NB4 (cell line): ENCODE results near the gene INKA1.
A peak's percentile ranks its signal among the peaks of the same experiment; 100 is the strongest.

Source experiments
- DNase-seq: peaks from one replicate; pipeline ENCODE4 v3.0.0; 2010; ENCODE audit warnings: low read depth
- H3K4me3 ChIP-seq: one replicate; pipeline ENCODE4 v1.5.1; 2011; ENCODE audit warnings: mild to moderate bottlenecking, low read depth, low read length, moderate library complexity
- MYC ChIP-seq: IDR thresholded peaks from 2 replicates; pipeline ENCODE4 v1.6.1; 2011; ENCODE audit warnings: low read depth, low read length
- POLR2A ChIP-seq: IDR thresholded peaks from 2 replicates; pipeline ENCODE4 v1.6.1; 2011; ENCODE audit warnings: mild to moderate bottlenecking; ENCODE audit not compliant: insufficient read length; ENCODE audit errors: extremely low read depth
- TF ChIP-seq, protein P1 (sequence below): IDR thresholded peaks from one replicate; pipeline ENCODE4 v1.5.1; 2012; ENCODE audit warnings: low read depth, low read length
- TF ChIP-seq, protein P2 (sequence below): IDR thresholded peaks from 2 replicates; pipeline ENCODE4 v1.6.1; 2011; ENCODE audit warnings: low read depth, low read length

The INKA1 gene

DNA sequence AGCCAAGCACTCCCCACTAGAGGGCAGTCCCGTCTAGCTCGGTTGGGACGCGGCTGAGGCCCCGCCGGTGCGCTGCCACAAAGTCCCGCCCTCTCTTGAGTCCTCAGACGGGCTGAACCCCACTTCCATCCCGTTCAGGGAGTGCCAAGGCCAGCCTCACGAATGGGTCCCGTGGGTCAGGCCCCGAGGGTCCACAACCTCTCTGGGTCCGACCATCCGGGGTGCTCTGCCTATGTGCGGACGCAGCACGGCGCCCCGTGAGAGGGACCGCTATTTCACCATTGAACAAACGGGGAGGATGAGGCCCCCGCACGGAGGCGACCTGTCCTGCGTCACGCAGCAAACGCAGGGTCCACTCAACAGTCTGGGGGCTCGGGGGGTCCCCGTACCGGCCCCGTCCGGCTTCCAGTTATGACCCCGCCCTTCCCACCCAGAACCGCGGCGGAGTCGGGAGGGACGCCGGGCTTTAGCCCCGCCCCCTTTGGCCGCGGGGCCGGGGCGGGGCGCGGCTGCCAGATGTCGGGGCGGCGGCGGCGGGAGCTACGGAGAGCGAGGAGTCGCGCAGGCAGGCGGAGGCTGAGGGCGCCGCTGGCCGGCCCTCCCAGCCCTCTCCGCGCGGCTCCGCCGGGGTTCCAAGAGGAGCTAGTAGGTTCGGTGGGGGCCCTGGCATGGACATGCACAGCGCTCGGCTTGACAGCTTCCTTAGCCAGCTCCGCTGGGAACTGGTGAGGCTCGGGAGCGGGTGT is at the start of gene INKA1:
TSS of gene INKA1 (plus strand) at position 543 of the 746 bp plus-strand sequence. CDS start at position 675, 132 bp downstream.
- TF ChIP-seq MYC = peak; percentile 25; the same call in 1 of the 2 replicates
- peak; percentile 57 for TF ChIP-seq POLR2A
- TF ChIP-seq, protein P1, sequence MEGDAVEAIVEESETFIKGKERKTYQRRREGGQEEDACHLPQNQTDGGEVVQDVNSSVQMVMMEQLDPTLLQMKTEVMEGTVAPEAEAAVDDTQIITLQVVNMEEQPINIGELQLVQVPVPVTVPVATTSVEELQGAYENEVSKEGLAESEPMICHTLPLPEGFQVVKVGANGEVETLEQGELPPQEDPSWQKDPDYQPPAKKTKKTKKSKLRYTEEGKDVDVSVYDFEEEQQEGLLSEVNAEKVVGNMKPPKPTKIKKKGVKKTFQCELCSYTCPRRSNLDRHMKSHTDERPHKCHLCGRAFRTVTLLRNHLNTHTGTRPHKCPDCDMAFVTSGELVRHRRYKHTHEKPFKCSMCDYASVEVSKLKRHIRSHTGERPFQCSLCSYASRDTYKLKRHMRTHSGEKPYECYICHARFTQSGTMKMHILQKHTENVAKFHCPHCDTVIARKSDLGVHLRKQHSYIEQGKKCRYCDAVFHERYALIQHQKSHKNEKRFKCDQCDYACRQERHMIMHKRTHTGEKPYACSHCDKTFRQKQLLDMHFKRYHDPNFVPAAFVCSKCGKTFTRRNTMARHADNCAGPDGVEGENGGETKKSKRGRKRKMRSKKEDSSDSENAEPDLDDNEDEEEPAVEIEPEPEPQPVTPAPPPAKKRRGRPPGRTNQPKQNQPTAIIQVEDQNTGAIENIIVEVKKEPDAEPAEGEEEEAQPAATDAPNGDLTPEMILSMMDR = peak; percentile 74
- TF ChIP-seq, protein P2, sequence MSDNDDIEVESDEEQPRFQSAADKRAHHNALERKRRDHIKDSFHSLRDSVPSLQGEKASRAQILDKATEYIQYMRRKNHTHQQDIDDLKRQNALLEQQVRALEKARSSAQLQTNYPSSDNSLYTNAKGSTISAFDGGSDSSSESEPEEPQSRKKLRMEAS = peak; percentile 55; the same call in 1 of the 2 replicates
- peak within 1 kb of the TSS; percentile 83 for H3K4me3 ChIP-seq
- DNase-seq = peak; percentile 89

DNA sequence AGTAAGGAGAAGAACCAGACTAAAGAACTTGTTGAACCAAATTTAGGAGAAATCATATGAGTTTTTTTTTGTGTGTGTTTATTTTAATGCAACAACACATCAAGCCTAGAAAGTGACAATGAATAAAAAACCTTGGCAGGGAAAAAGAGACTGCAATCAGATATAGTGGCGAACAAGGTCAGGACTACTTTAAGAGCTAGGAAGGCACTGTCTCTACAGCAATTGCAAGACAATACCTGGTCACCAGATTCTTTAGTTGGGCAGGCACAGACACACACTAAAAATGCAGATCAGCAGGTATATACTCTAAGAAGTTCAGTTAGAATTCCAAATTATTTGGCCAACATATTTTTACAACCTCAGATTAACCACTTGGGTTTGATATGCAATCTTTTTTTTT is 48.5 kb upstream of the INKA1 start:
- TF ChIP-seq POLR2A (no peak), MYC (no peak)
- TF ChIP-seq, protein P1 = no peak
- TF ChIP-seq, protein P2 = no peak
- no peak for DNase-seq
- no peak overlapping the region for H3K4me3 ChIP-seq

DNA sequence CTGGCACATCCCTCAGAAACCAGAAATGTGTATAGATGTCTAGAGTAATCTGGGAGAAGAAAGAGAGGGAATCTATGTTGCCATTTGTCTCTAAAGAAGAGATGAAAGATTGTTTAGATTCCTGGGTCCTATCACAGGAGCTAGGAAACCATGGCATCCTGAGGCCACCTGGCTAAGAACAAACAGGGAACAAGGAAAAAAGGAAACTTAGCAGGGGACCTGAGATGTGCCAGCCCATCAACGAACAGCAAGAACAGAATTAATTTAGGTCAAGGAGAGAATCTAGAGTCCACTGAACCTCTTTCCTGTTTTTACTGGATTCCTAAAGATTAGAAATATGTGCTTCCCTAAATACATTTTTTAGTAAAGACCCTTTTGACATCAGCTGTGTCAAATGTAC is 47.0 kb upstream of the INKA1 start:
- no peak for DNase-seq
- no peak overlapping the region for H3K4me3 ChIP-seq
- no peak for TF ChIP-seq MYC
- no peak for TF ChIP-seq POLR2A
- TF ChIP-seq, protein P2 = no peak
- TF ChIP-seq, protein P1 = no peak

DNA sequence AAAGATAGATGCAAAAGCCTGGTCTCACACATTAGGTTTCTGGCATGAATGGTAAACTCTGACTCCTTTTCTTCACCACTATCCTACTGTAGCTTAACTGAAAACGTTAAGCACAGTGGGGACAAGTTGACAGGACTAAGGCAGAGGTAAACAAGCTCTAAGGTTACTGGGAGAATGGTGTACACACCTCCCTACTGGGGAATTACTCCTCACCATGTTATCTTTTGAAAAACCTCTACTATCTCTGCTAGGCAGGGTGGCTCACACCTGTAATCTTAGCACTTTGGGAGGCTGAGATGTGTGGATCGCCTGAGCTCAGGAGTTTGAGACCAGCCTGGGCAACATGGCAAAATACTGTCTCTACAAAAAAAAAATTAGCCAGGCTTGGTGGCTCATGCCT is 45.9 kb upstream of the INKA1 start:
- no peak for DNase-seq
- H3K4me3 ChIP-seq = no peak overlapping the region
- TF ChIP-seq, protein P1 = no peak
- TF ChIP-seq POLR2A (no peak), MYC (no peak)
- TF ChIP-seq, protein P2 = no peak

DNA sequence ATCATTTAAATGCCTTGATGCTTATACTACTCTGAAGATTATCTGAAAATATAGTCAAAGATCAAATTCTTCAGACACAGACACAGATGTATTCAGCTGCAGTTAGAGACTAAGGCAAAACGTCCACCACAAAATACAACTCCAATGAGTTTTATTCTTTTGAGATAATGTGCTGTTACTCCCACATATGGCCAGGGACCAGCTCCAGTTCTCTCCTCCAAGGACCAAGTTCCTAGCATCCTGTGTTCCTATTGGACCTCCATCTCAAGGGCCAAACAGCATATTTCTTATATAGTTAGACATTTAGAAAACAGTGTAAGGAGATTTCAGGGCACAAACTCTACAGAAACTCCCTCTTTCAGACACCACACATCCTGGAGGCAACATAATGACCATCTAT is 43.8 kb upstream of the INKA1 start:
- TF ChIP-seq MYC = no peak
- H3K4me3 ChIP-seq = no peak overlapping the region
- DNase-seq = no peak

DNA sequence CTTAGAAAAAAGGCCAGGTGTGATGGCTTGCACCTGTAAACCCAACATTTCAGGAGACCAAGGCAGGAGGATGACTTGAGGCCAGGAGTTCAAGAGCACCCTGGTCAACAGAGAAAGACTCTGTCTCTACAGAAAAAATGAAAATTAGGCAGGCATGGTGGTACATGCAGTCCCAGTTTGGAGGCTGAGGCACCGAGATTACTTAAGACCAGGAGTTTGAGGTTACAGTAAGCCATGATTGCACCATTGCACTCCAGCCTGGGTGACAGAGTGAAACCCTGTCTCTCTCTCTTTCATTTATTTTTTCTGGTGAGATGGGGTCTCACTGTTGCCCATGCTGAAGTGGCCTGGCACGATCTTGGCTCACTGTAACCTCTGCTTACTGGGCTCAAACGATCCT is 41.4 kb upstream of the INKA1 start:
- no peak overlapping the region for H3K4me3 ChIP-seq
- DNase-seq = peak; percentile 60
- TF ChIP-seq POLR2A = no peak
- no peak for TF ChIP-seq MYC
- TF ChIP-seq, protein P1 = no peak
- TF ChIP-seq, protein P2 = no peak
